Left ventricle myocardium superior (tissue), 1 donor: Measurements from ENCODE around the gene TBC1D1. TPM values are rescaled to one million over a fixed set of nuclear protein-coding genes. Genes with fewer than 3 reads are reported as not detected.

Source experiments
- ATAC-seq: fragments of 200-7000 bp; cut with Tn5 transposase; one replicate; pipeline ENCODE4 v1.9.1; 2020; ENCODE audit warnings: mild to moderate bottlenecking, moderate library complexity
- DNase-seq: peaks from one replicate; pipeline ENCODE4 v3.0.0-alpha.2; 2020
- intact Hi-C: fragments of 100-400 bp; cut with micrococcal nuclease; formaldehyde crosslinking; loops from one replicate; pipeline ENCODE4 v1.11.0; 2022
- total RNA-seq: library from RNA; stranded (reverse); fragmentation: NEBNext Ultra II Directional; extraction: Animal tissue kit (Norgen Biotek cat#: 25700); gene quantifications from one replicate; pipeline ENCODE4 v1.2.1, GENCODE V29; 2021
- donor health status: DM: no; HTN: yes; CAD: no; lungs with severe emphysema.

Gene TBC1D1
- total RNA-seq, 1 donor from 2014 or later: 118 TPM

DNA sequence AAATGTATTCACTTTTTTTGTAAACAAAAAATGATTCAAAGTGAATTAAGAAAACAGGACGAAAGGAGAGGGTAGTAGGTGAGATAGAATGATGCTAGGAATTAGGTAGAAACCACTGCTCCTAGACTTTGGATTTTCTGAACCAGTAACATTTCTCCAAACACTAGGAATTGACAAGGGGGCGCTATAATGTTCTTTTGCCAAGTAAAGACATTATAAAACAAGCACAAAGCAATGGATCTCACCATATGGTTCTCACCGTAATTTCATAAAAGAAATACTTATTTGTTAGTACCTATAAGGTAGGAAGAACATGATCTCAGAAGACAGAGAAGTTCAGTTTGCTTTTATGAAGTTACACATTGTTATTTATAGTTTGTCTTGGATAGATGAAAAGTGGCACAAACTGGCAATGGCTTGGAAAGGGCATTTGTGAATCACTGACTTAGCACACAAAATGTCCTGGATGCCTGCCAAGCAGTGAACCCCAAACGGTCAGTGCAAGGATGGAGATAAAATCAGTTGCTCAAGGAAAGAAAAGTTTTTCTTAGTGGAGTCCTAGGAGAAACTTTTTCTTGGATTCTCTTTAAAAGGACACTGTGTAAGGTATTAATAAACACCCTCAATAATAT, 8.1 kb upstream of the TBC1D1 start:
- ATAC-seq (no peak), DNase-seq (no peak)
- intact Hi-C loops: loop anchor here (10.0 kb wide), 1 partner anchor 152 kb away; no protein-coding TSS in a partner anchor

DNA sequence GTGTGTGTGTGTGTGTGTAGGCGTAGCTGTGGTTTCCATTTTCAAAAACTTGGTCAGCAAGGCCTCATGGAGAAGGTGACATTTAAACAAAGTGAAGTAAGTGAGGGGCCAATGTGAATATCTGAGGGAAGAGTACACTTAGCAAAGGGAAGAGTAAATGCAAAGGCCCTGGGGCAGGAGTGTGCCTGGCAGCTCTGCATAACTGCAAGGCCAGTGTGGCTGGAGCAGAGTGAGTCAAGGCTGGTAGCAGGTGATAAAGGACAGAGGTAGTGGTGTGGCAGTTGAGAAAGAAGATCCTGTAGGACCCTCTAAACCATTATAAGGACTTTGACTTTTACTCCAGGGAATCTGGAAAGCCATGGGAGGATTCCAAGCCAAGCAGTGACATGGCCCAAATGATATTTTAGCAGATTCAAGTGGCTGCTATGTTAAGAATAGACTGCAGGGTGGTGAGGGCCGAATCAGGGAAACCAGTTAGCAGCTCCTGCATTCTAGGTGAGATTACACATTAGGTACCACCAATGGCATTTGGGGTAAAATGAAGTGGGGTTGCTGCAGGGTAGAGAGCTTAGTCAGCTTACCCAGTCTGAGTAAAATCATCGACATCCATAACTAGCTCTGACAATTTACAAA, 5.9 kb upstream of the TBC1D1 start:
- ATAC-seq (peak; percentile 84), DNase-seq (no peak)
- intact Hi-C loops: loop anchor here (10.0 kb wide), 1 partner anchor 150 kb away; no protein-coding TSS in a partner anchor

GRCh38 chr4:37885496-37885895, 5.4 kb upstream of the TBC1D1 start:
- intact Hi-C loops: loop anchor here (10.0 kb wide), 1 partner anchor 149 kb away; no protein-coding TSS in a partner anchor
- DNase-seq: no peak
- peak; percentile 75 for ATAC-seq

- intact Hi-C loops: loop anchor here (10.0 kb wide), 1 partner anchor 145 kb away; no protein-coding TSS in a partner anchor
- ATAC-seq (peak; percentile 91), DNase-seq (peak; percentile 90)
These were observed 759 bp upstream of the TBC1D1 start for GRCh38 chr4:37889849-37890800.

GRCh38 chr4:37891260-37892159, 626 bp downstream of the TBC1D1 start:
- intact Hi-C loops: no loop called here
- DNase-seq (peak; percentile 48), ATAC-seq (peak; percentile 31)

DNA sequence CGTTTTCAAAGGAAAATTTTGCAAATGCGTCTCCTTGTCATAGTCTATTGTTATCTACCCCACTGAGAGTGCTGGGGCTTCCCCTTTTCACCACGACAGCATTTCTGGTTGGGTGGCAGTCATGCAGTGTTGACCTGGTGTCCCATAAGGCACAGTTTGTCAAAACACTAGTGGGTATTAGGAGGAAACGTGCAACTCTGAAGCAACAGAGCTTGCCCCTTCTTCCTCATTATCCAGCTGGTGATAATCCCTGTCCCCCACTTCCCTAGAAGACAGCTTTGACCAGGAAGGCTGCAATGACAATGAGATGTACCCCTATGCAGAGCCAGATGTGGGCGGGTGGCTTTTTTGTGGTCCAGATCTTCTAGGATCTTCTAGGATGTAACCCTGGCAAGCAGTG, 1.8 kb downstream of the TBC1D1 start:
- DNase-seq (no peak), ATAC-seq (no peak)
- intact Hi-C loops: no loop called here

GRCh38 chr4:37893164-37893563, 2.3 kb downstream of the TBC1D1 start:
- intact Hi-C loops: no loop called here
- DNase-seq: no peak

GRCh38 chr4:37895271-37895670, 4.4 kb downstream of the TBC1D1 start:
- intact Hi-C loops: no loop called here
- DNase-seq (no peak), ATAC-seq (no peak)

More at GRCh38 chr4:37893164-37893563, 2.3 kb downstream of the TBC1D1 start:
- ATAC-seq: no peak

DNA sequence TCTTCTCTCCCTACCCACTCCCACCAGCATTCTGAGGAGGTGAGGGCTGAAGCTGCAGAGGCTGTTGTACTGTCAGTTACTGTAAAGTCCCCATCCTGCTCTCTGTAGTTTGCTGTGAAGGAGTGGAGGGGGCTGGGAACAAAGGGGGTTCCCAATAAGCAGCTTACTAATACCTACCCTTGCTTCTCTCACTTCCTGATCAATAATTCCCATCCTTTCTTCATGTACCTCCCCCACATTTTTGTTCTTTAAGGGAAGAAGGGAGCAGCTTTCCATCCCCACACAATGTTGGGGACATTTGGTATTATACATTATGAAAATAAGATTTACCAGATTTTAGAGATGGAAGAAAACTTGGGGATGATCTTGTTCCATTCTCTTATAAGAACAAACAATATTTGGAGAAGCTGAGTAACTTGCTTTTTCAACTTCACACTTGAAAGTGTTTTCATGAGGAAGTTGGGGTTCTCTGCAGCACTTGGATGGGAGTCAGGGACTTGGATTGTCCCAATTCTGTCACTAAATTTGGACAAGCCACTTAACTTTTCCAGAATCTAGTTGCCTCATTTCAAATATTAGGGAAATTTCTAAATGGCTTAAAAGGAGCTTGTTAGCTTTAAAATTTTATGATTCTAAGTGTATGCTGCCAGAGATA, 5.4 kb downstream of the TBC1D1 start:
- intact Hi-C loops: no loop called here
- no peak for DNase-seq
- ATAC-seq: no peak

DNA sequence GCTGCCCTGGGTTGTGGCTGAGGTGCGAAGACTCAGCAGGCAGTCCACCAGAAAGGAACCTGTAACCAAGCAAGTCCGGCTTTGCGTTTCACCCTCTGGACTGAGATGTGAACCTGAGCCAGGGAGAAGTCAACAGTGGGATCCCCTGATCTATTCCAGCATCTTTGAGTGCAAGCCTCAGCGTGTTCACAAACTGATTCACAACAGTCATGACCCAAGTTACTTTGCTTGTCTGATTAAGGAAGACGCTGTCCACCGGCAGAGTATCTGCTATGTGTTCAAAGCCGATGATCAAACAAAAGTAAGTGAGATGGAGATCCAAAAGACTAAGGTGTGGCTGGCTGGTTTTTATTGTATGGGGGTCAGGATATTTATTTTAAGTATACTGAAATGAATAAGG, 11.3 kb downstream of the TBC1D1 start:
- intact Hi-C loops: no loop called here
- ATAC-seq: no peak
- no peak for DNase-seq

DNA sequence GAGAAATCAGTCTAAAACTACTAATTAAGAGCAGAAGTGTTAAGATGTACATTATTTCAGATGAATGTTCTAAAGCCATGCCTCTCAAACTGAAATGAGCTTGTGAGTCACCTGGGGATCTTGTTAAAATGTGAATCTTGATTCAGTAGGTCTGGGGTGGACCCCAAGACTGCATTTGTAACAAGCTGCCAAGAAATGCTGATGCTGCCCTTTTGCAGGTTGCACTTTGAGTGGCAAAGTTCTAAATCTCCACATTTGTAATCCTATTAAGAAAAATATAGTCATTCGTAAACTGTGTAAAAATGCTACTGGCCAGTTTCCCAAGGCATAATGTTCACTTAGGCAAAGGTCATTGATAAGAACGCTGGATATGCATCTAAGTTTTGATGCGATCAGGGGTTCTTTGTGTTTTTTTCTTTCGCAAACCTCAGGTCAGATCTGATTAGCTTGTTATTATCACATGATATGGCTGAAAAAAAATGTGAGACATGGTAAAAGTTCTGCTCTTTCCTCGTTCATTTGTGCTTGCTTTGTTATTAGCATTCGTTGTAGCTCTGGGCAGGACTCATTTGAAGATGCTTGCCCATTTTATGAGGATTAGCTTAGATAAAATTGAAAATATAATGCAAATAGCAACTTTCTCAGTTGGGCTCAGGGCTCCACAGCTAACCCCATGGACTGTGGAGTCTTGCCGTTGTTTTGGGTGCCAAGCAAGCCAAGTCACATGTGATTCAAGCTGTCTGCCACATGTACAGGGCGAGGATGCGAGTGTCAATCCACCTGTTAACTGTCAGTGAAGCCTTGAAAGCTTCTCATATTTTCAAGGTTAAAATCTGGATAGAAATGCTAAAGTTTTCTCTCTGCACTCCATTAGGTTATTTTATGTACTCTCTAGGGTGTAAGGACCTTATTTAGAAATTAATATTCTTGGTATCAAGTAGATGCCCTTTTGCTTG, 12.1 kb downstream of the TBC1D1 start:
- intact Hi-C loops: no loop called here
- ATAC-seq: peak; percentile 36

GRCh38 chr4:37903901-37904300, 13.0 kb downstream of the TBC1D1 start:
- intact Hi-C loops: no loop called here
- ATAC-seq (no peak), DNase-seq (no peak)

More for the DNA sequence above, 12.1 kb downstream of the TBC1D1 start:
- DNase-seq: no peak

DNA sequence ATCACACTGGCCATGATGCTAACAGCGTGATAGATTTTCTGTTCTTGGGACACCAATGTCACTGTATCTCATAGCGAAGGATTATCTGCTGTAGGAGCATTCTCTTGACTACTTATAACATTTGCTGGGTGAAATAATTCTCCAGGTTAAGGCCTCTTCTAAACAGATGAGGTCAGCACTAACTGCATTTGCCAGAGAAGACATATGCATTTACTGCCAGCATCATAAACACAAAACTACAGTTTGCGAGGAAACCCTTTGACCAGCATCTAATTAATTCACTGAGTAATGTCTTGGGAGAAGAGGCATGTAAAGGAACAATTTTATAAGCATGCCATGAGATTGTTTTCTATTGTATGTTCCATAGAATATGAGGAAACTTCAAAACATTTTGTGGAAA, 13.9 kb downstream of the TBC1D1 start:
- intact Hi-C loops: no loop called here

DNA sequence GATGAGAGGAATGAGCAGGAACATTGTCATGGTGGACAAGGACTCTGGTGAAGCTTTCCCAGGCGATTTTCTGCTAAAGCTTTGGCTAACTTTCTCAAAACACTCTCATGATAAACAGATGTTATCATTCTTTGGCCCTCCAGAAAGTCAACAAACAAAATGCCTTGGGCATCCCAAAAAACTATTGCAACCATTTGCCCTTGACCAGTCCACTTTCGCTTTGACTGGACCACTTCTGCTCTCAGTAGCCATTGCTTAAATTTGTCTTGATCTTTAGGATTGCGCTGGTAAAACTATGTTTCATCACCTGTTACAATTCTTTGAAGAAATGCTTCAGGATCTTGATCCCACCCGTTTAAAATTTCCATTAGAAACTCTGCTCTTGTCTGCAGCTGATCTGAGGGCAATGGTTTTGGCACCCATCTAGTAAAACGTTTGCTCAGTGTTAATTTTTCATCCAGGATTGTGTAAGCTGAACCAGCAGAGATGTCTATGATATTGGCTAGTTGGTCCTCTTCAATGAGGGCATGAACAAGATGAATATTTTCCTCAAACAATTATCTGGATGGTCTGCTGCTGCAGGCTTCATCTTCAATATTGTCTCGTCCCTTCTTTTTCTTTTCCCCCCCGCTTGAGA, 14.8 kb downstream of the TBC1D1 start:
- DNase-seq (no peak), ATAC-seq (no peak)
- intact Hi-C loops: no loop called here

More for the DNA sequence above, 13.9 kb downstream of the TBC1D1 start:
- DNase-seq (no peak), ATAC-seq (no peak)

DNA sequence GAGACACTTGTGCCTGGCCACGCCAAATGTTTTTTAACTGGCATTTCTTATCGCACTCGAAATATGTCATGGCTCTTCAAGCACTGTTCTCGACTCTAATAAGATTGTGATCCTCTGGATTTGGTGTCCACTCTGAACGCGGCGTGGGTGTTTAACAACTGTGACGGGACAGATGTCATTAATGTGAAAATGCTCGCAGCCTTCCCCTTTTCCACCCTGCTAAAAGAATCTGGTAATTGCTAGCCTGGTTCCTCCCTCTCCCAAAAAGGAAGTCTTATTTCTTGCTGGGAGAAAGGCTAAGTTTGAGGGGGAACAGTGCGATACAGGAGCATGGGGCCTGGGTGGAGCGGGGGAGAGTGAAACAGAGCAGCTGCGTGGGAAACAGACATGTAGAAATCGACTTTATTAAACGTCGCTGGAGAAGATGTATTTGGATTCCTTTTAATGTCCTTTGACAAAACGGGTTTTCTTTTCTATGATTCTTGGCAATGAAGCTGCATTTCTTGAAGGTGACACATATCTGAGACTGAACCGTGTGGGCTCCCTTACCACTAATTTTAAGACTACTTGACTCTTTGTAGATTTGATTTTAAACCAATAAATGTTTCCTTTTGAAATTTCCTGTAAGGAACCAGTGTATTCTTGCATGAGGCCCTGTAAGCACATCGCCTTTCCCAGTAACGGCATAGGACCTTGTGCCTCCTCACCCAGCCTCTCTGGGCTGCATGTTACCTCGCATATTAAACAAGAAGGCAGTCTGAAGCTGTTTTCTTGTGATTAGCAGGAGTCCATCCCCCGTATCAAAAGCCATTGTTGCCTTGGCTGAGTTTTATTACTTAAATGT, 17.8 kb downstream of the TBC1D1 start:
- peak; percentile 62 for ATAC-seq

More for the DNA sequence above, 17.8 kb downstream of the TBC1D1 start:
- intact Hi-C loops: no loop called here
- DNase-seq: peak; percentile 31
